ENCODE results near the gene PRSS50. TPM values are rescaled to one million over a fixed set of nuclear protein-coding genes. Genes with fewer than 3 reads are reported as not detected.
"Not testable (repeated sequence)": the region's sequence is repeated elsewhere in the genome, so short reads cannot be mapped to it uniquely, and the experiment has no call there.

The PRSS50 gene
- polyA plus RNA-seq (2013, experiment 1 of 2; ENCODE audit: insufficient read length) = not detected
- polyA plus RNA-seq (2013, experiment 2 of 2; ENCODE audit: insufficient read length) = 0.16 TPM

- DNase-seq = no peak
Observed at GRCh38 chr3:46717447-46718231, at the start of gene PRSS50. Gene PRSS50, minus strand, starts transcription at chr3:46717869. Its CDS starts 45 bp downstream, at chr3:46717824.

- no peak for DNase-seq
Observed at GRCh38 chr3:46764206-46764605, 46.5 kb upstream of the PRSS50 start.

GRCh38 chr3:46763178-46763577 lies 45.5 kb upstream of the PRSS50 start:
- DNase-seq = no peak

- DNase-seq = no peak
Observed at GRCh38 chr3:46759239-46760167, 41.8 kb upstream of the PRSS50 start.

GRCh38 chr3:46756642-46757041 lies 39.0 kb upstream of the PRSS50 start:
- DNase-seq = no peak

GRCh38 chr3:46755646-46756045 lies 38.0 kb upstream of the PRSS50 start:
- no peak for DNase-seq

- not testable (repeated sequence) for DNase-seq
Observed at GRCh38 chr3:46753127-46753526, 35.5 kb upstream of the PRSS50 start.

GRCh38 chr3:46750555-46751038 lies 32.9 kb upstream of the PRSS50 start:
- no peak for DNase-seq

- no peak for DNase-seq
Observed at GRCh38 chr3:46749129-46749528, 31.5 kb upstream of the PRSS50 start.

- DNase-seq = no peak
Observed at GRCh38 chr3:46748170-46748569, 30.5 kb upstream of the PRSS50 start.

GRCh38 chr3:46746711-46747110 lies 29.0 kb upstream of the PRSS50 start:
- no peak for DNase-seq

GRCh38 chr3:46742992-46743585 lies 25.4 kb upstream of the PRSS50 start:
- no peak for DNase-seq

GRCh38 chr3:46739565-46739964 lies 21.9 kb upstream of the PRSS50 start:
- not testable (repeated sequence) for DNase-seq

- DNase-seq = no peak
Observed at GRCh38 chr3:46737329-46737731, 19.7 kb upstream of the PRSS50 start.

- DNase-seq = no peak
Observed at GRCh38 chr3:46736006-46736872, 18.6 kb upstream of the PRSS50 start.

GRCh38 chr3:46734773-46735172 lies 17.1 kb upstream of the PRSS50 start:
- no peak for DNase-seq

- DNase-seq = no peak
Observed at GRCh38 chr3:46733026-46733800, 15.5 kb upstream of the PRSS50 start.

- DNase-seq = no peak
Observed at GRCh38 chr3:46731795-46732194, 14.1 kb upstream of the PRSS50 start.

- DNase-seq = no peak
Observed at GRCh38 chr3:46730819-46731218, 13.2 kb upstream of the PRSS50 start.

- DNase-seq = no peak
Observed at GRCh38 chr3:46729038-46729437, 11.4 kb upstream of the PRSS50 start.
